Measurements from ENCODE around the gene NUDT14.

GRCh38 chr14:105206873-105207272 lies 25.8 kb upstream of the NUDT14 start:
- TF ChIP-seq CTCF (IDR thresholded peaks at IDR 0.05) (no peak), POLR2A (IDR thresholded peaks at IDR 0.05) (no peak)

Measured in lower leg skin (tissue), 3 donors.